GM19025 (cell line): ENCODE results near the gene TMEM185B.
A peak's percentile ranks its signal among the peaks of the same experiment; 100 is the strongest.
"Not testable (repeated sequence)": the region's sequence is repeated elsewhere in the genome, so short reads cannot be mapped to it uniquely, and the experiment has no call there.

Source experiments
- ATAC-seq: cut with Tn5 transposase; IDR thresholded peaks from one replicate; pipeline ENCODE4 v1.9.1; 2021; ENCODE audit warnings: mild to moderate bottlenecking, low read depth, moderate library complexity; ENCODE audit not compliant: unreplicated experiment

The TMEM185B gene

DNA sequence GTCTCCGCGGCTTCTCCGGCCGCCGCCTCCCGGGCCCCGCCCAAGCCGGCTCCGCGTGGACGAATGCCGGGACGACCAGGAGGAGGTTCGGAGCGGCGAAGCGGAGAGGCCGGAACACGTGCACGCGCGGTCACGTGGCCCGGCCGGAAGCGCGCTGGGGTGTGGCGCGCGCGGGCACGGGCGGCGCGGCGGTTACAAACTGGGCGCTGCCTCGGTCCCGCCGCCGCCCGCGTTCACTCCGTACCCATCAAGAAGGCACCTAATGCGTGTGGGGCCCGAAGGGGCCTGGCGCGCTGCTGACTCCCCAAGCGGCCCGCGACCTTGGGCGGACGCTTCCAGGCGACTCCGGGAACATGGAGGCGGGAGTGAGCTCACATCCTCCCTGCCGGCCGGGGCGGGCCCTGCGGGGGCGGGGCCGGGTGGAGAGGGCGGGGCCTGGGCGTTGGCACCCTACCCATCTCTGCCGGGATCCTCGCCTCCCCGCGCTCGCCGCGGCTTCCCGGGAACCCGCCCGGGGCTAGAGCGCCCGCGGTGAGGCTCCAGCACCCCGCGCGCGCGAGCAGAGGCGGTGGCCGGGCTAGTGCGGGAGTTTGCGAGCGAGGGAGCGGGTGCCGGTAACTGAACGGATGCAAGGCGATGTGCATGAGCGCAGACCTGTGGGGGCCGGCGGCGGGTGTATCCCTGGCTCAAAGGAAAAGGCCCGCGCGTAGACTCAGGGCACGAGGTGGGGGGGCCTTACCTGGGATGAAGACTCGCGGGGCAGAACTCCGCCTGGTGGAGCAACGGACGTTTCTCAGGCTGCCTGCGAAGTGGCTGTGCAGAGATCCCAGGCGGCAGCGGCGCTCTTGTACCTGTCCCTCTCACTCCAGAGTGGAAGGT, at the start of gene TMEM185B:
TMEM185B (minus strand) TSS at position 367 of the 879 bp plus-strand sequence. CDS start 424 bp downstream, outside the sequence.
- ATAC-seq, result peak; percentile 90

DNA sequence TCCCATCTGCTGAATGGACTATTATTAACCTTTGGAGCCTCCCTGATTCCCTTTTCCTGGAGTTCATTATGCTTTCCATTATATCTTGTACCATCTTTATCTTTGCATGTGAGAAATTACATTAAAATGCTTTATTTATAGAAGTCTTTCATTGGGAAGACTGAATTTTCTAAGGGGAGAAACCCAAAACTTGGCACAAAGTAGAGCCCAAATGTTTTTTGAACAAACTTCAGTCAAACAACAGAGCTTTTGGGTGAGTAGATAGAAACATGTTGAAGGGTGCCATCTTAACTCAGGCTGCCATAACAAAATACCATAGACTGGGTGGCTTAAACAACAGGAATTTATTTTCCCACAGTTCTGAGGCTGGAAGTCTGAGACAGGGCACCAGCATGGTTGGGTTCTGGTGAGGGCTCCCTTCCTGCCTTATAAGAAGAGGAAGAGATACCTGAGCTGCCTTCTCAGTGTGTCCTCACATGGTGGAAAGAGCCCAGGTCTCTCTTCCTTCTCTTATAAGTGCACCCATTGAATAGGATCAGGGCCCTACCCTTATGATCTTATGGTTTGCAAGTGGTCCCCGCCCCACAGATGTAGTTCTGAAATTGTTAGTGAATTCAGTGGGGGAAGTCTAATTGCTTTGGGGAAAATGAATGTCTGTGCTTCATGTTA, 48.6 kb upstream of the TMEM185B start:
- ATAC-seq, result no peak

DNA sequence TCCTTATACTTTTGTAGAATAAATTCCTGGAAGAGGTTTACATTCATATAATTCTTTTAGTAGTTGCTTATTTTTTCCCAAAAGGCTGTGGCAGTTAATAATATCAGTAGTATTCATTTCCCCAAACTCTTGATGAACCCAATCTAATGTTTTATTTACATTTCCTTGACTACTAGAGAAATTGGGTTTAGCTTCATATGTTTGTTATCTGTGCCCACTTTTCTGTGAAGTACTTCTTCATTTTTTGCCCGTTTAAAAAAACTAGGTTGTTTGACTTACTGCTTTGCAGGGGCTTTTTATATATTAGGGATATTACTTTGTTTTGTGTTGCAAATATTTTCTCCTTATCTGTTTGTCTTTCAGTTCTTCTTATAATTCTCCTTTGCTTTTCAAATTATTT, 46.6 kb upstream of the TMEM185B start:
- ATAC-seq, result no peak

DNA sequence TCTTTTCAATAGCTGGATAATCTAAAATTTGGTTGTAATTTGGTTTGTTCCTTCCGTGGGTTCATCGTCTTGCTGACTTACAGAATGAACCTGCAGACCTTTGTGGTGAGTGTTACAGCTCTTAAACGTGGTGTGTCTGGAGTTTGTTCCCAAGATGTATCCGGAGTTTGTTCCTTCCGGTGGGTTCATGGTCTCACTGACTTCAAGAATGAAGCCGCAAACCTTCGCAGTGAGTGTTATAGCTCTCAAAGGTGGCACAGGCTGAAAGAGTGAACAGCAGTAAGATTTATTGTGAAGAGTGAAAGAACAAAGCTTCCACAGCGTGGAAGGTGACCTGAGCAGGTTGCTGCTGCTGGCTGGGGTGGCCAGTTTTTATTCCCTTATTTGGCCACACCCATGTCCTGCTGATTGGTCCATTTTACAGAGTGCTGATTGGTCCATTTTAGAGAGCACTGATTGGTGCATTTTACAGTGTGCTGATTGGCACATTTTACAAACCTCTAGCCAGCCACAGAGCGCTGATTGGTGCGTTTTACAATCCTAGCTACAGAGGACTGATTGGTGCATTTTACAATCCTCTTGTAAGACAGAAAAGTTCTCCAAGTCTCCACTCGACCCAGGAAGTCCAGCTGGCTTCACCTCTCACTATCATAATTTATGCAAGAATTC, 46.0 kb upstream of the TMEM185B start:
- ATAC-seq, result no peak

DNA sequence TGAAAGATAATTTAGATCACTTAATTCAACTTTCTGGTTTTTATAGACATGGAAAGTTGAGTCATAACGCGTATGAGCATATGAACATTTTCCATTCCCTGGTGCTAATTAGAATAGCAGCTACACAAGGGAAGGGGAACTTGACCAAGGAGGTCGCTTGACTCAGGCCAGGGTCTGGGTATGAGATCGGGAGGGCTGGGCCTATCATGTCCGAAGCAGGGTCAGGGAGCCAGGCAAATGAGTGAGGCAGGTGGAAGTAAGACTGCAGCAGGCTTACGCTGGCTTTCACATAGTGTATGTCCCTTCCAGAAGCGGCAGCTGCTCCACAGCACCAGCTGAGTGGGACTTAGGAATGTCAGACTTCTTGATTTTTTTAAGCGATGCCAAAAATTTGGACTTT, 44.1 kb upstream of the TMEM185B start:
- ATAC-seq, result no peak

DNA sequence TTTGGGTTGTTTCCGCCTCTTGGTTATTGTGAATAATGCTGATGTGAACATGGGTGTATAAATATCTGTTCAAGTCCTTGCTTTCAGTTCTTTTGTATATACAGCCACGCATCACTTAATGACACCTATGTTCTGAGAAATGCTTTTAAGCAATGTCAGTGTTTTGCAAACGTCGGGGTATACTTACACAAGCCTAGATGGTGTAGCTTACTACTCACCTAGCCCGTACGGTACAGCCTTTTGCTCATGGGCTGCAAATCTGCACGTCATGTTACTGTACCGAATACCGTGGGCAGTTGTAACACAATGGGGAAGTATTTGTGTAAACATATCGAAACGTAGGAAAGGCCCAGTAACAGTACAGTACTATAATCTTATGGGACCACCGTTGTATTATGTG, 41.8 kb upstream of the TMEM185B start:
- no peak for ATAC-seq

DNA sequence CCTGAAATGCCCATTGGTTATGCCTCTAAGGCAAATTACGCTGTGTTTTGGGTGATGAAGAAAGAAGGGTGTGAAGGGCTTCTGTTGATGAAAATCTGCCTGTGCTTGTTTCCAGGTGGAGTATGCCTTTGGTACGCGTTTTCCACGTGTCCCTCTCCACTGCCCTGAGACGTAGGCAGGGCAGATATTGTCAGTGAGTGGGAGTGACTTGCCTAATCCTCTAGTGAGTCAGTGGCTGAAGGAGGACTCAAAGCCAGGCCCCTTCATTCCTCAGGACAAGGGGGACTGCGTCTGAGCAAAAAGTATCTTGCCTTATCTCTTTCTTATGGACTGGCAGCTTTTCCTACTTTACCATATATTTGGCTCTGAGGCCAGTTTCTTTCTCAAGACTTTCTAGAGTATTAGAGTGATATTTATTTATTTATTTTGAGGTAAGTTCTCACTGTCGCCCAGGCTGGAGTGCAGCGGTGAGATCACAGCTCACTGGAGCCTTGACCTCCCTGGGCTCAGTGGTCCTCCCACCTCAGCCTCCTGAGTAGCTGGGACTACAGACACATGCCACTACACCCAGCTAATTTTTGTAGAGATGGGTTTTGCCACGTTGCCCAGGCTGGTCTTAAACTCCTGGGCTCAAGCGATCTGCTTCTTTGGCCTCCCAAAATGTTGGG, 39.7 kb upstream of the TMEM185B start:
- ATAC-seq, result no peak

DNA sequence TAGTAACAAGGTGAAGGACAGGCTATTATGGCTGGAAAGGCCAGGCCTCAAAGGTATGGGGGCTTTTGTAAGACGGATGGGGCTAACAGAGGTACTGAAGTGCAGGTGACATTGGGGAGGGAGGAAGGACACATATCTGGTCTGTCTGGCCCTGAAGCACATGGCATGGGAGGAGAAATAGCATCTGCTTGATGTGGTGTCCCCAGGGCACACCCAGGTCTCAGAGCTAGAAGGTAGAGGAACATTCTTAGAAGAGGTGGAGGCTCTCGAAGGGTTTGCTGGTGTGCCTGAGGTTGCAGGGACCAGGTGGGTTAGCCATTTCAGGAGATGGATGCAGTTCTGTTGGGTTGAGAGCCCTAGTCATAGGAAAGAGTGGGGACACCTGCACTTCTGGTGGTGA, 39.0 kb upstream of the TMEM185B start:
- no peak for ATAC-seq

DNA sequence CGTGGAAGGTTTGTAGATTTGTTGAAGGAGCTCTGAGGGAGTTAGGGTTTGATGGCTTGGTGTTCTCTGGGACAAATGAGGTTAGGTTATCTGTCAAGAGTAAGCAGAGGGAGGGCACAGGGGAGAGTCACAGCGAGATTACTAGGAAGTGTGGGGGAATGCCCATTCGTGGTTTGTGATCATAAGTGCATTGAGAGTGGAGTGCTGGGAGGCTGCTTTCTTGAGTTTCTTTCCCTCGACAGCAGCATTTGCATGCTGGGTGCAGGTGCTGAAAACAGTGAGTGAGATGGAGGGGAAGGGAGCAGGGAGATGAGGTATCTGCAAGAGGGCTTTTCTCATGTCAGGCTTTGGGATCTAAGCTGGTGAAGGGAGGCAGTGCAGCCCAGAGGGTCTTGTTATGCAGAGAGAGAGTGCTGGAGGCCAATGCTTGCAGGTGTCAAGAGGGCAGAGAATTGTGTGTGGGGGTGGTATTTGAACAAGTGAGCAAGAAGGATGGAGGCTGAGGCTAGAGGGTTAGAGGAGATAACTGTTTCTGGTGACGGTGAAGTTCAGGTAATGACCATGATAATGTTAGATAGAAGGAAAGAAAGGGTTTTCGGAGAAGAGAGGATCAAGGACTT, 38.3 kb upstream of the TMEM185B start:
- peak; percentile 94 for ATAC-seq

DNA sequence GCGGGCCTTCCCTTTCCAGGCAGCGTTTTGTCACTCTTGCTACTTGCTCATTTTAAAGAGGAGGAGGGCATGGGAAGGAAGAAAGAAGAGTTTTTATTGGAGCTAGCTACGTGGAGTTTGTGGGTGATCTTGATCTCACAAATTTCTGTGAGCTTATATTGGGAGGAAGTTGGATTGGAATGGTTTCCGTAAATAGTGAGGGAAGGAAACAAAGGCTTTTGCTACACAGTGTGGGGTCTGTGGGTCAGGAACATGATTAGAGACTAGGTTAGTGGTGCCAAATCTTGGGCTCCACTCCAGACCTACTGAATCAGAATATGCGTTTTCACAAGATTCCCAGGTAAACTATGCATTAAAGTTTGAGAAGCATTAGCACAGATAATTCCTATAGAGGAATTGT, 37.5 kb upstream of the TMEM185B start:
- ATAC-seq, result no peak

DNA sequence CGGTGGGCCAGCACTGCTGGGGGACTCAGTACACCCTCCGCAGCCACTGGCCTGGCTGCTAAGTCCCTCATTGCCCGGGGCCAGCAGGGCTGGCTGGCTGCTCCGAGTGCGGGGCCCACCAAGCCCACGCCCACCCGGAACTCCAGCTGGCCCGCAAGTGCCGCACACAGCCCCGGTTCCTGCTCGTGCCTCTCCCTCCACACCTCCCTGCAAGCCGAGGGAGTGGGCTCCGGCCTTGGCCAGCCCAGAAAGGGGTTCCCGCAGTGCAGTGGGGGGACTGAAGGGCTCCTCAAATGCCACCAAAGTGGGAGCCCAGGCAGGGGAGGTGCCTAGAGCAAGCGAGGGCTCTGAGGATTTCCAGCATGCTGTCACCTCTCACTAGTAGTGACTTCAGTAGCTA, 36.7 kb upstream of the TMEM185B start:
- not testable (repeated sequence) for ATAC-seq

DNA sequence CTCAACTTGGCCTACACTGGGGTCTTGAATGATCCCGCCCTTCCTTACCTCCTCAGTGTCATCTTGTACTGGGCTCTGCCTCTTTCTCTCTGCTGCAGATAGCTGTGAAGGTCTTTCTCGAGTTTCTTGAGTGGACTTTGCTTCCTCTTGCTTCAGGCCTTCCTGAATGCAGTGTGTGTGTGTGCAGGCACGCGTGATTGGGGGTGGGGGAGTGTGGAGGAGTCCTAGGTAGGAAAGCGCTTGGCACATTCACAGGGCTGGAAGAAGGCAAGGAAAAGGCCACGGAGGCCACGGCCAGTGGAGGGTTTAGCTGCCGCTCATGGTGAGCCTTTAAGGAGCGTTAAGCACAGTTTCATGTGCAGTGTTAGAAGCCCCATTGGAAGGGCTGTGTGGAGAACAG, 35.0 kb upstream of the TMEM185B start:
- ATAC-seq, result no peak

DNA sequence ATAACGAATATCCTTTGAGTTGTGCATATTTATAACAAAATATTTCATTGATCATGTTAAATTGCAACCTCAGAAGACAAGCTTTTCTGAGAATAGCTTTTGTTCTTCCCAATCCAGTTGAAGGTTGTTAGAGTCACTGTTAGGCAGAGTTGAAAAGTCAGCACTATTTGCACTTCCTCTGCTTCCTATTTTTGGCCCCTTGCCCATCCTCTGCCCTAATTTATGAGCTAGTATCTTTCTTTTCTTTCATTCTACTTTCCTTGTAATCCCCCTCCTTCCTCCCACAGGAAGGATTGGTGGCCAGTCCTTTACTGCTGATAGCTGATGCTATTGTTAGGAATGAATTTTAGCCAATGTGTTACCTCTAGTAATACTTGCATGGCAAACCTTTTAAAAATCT, 34.3 kb upstream of the TMEM185B start:
- no peak for ATAC-seq

DNA sequence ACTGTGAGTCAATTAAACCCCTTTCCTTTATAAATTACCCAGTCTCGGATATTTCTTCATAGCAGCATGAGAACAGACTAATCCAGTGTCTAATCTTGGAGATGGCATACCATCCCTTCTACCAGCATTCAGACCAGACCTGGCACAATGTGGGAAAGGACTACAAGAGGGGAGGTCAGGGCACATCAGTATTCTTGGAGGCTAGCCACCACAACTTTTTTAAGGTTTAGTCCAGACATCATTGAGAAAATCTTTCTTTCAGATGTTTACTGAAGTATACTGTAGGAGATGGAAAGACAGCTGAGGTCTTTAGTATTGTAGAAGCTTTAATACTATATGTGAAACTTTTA, 33.4 kb upstream of the TMEM185B start:
- ATAC-seq, result no peak

DNA sequence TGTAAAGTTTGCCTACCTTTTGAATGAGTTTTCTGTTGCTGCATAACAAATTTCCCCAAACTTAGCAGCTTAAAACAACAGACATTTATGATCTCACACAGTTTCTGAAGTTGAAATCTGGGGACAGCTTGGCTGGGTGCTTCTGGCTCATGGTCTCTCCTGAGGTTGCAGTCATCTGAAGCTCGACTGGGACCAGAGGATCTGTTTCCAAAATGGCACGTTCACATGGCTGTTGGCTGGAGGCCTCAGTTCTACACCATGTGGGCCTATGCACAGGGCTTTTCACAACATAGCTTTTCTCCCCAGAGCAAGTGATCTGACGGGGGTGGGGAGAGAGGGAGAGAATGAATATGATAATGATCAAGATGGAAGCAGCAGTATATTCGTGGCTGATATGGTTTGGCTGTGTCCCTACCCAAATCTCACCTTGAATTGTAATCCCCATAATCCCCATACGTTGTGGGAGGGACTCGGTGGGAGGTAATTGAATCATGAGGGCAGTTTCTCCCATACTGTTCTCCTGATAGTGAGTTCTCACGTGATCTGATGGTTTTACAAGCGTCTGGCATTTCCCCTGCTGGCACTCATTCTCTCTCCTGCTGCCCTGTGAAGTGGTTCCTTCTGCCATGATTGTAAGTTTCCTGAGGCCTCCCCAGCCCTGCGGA, 32.9 kb upstream of the TMEM185B start:
- no peak for ATAC-seq

DNA sequence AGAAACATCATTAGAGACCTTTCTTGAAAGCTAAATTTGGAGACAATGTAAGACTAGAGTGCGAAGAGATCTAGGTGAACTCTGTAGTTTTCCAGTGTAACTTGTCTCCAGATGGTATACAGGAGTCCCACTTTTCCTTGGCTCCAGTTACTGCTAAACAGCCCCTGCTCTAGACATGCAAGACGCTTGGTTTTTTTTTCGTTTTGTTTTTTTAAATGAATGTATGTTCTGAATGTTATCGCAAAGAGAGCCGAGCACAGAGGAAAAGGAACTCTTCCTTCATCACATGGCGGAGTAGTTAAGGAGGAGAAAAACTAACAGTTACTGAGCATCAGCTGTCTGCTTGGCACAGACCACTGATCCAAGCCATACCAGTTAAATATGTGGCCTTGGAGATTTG, 31.9 kb upstream of the TMEM185B start:
- no peak for ATAC-seq

DNA sequence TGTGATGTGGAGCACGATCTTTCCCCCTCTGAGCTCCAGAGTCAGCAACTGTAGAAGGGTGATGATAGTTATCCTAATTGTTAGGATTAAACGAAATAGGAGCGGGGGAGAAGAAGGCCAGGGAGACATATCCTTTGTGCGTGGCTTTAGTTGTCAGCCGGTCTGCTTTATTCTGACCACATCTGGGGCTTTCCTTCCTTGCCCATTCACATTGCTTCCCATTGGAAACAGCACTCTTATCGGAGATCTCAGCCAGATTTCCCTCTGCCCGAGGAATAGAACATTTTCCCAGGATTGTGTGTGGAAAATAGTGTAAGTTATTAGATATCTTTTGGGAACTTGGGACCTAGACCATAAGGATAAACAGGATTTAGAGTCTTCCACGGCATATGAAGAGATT, 31.0 kb upstream of the TMEM185B start:
- no peak for ATAC-seq

DNA sequence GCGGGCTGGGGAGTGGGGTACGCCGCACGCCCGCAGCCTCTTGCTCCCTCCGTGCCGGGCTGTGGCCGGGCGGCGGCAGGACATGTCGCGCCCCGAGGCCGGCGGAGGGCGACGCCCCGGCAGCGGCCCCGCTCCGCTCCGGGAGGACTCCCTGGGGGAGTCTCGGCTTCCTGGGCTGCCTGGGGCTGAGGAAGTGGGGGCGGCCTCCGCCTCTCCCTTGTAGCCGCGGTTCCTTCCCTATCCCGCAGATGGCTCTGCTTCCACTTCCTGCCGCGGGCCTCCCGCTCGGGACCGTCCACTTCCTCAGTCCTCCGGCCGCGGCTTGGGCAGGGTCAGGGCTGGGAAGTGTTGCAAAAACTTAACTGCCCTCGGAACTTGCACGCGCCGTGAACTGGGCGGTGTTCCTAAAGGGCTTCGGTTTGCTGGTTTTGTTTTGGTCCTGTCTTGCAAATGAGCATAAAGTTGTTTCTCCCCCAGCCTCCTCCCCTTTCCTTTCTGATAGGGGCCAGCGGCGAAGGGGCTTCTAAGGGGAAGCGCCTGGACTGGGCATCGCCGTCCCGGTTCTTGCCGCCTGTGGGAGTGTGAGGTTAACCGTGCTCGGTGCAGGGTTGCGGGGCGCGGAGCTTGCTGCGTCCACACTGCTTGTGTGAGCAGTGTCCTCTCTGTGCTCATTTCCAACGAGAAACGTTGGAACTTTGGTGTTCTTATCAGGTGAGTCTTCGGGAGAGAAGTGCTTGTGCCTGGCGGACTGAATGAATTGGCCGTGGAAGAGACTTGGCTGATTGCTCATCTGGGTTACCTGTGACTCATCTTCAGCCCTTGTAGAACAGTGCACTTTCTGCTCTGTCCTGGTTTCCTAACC, 30.1 kb upstream of the TMEM185B start:
- peak; percentile 30 for ATAC-seq
